RKO (cell line): ENCODE results near the gene NUDCD3.

Experiments used
- DNase-seq: peaks from one replicate; pipeline ENCODE4 v3.0.0-alpha.2; 2016; ENCODE audit warnings: low spot score

Gene NUDCD3

GRCh38 chr7:44490351-44491200, at the start of gene NUDCD3:
Gene NUDCD3, minus strand, starts transcription at chr7:44490658. Its CDS starts 58 bp downstream, at chr7:44490600.
- DNase-seq = peak; percentile 88

DNA sequence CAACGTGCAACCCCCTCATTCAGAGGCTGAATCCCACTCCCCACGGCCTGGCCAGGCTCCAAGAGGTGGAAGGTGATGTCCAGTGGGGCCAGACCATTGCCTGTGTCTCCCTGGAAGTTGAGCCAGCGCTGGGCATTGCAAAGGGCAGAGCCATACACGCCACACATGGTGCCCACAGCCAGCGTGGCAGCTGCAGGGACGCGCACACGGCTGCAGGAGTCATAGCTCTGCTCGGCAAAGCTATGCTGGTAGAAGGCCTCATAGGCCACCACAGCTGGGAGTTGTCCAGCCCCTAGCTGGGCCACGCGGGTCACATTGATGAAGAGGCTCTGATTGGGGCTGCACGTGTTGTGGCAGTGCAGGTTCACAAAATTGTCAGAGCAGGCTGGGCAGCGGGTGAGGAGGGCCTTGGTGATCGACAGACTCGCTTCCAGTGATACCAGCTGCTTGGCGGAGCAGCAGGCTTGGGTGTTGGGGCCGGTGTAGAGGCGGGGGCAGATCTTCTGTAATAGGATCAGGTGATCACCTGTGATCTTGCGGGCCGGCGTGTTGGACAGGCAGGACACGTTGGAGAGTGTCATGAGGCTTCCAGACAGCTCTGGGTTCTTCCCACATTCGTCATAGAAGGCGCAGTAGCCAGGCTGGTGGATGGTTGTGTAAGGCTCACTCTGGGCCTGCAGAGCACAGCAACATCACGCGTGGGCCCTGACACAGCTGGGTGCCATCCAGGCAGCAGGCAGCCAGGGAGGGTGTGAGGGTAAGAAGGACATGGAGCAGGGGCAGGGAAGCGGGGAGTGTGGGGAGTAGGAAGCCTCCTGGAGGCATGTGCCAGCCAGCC, 49.4 kb upstream of the NUDCD3 start:
- DNase-seq = no peak

- DNase-seq = no peak
Measured at GRCh38 chr7:44538798-44539668, 48.6 kb upstream of the NUDCD3 start.

DNA sequence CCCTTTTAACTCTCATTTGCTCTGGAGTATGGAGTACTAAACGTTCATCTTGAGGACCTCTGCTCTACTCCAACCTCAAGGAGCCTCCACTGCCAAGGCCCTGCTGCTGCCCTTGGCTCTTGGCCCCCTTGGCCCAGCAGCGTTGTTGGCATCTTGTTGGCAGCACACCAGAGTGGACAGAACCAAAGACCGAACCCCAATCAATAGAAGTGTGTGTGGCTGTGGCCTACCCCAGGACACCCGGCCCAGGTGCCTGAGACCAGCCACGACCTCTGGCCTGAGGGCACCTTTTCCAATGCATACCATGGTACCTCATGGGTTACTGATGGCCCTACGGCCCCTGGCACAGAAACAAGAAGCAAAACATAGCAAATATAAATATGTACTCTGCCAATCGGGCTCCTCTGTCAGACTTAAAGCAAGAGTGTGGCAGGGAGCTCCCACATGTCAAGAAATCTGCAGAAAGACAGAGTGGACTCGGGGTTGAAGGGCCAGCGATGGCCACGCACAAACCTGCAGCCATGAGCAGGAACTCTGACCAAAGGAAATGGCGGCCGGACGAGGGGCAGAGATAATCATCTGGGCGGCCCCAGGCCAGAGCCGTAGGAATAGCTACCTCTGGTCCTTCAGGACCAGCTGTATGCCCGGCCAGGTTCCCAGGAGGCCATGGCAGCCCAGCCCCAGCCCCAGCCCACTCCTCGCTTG, 47.8 kb upstream of the NUDCD3 start:
- DNase-seq = no peak

- DNase-seq = no peak
Measured at GRCh38 chr7:44537442-44537841, 47.0 kb upstream of the NUDCD3 start.

DNA sequence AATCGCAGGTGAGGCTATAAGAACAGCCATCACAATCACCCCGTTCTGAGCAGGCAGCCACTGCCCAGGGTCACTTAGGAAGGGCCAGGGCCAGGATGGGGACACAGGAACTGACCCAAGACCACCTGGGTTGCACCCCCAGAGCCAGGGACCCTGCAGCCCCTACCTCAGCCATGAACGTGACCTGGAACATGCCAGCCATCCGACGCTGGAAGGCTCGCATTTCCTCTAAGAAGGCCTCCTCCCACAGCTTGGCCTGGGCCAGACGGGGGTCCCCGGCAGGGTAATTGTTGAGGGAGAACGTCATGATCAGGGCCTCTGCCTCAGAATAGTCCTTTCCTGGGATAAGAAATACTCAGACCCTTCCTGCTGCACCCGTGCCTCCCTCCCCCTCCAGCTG, 45.6 kb upstream of the NUDCD3 start:
- no peak for DNase-seq

- no peak for DNase-seq
Measured at GRCh38 chr7:44535348-44536064, 45.0 kb upstream of the NUDCD3 start.

- peak; percentile 61 for DNase-seq
Measured at GRCh38 chr7:44534501-44534900, 44.0 kb upstream of the NUDCD3 start.

- no peak for DNase-seq
Measured at GRCh38 chr7:44534087-44534486, 43.6 kb upstream of the NUDCD3 start.

DNA sequence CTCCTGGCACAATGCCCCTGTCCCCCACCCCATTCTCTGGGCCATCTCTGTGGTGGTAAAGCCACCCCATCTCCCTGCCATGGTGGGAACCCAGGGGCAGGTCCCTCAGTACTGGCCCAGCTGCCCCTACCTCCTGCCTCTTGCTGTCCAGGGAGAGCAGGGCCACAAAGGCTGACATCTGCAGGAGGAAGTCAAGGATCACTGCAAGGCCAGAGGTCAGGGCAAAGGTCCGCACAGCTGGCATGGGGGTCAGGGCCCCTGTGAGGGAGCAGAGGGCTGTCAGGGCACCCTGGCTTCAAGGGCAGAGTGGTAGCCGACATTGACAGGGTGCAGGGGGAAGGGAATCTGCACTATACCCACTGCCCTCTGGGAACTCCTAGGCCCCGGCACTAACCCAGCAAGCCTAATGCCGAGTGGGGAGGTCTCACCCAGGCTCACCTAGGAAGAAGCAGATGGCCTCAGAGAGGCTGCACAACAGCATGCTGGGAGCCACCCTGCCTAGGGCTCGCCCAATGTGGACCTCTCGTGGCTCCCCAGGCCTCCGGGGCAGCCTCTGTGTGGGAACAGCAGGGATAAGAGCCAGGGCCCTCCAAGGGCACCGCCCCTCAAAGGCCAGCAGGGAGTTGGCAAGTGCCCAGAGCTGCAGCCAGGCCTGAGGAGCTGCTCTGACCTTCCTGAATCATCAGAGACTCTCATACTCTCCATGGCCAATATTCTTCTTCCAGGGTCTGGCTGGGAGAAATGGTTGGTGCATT, 43.0 kb upstream of the NUDCD3 start:
- DNase-seq = no peak

- DNase-seq = no peak
Measured at GRCh38 chr7:44531421-44532380, 41.2 kb upstream of the NUDCD3 start.

DNA sequence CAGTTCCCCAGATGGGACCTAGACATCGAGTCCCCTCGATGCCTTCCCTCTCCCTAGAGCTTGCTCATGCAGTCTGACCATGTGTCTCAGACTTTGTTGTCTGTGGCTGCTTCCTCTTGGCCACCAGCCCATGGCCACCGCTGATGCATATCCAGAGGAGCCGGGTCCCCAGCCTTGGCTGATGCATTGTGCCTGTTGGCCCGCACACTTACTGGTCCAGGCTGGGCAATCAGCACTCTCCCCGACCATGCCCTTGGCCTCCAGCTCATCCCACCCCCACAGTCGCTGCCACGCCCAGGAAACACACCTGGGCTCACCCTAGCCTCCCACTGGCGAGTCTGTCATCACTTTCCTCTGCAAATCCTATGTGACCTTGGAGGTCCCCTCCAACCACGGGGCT, 40.5 kb upstream of the NUDCD3 start:
- DNase-seq = no peak

DNA sequence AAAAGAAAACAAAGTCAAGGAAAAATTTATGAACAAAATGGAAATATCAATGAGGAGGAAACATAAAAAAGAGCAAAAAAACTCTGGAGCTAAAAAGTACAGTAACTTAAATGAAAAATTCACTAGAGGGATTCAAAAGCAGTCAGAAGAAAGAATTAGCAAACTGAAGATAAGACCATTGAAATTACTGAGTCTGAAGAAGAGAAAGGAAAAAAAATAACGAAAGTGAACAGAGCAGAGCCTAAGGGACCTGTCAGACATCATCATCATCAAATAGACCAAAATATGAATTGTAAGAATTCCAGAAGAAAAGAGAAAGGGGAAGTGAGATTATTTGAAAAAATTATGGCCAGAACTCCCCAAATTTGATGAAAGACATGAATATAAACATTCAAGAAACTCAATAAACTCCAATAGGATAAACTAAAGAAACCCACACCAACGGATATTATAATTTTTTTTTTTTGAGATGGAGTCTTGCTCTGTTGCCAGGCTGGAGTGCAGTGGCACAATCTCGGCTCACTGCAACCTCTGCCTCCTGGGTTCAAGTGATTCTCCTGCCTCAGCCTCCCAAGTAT, 34.4 kb upstream of the NUDCD3 start:
- no peak for DNase-seq

- no peak for DNase-seq
Measured at GRCh38 chr7:44522315-44522714, 31.9 kb upstream of the NUDCD3 start.

DNA sequence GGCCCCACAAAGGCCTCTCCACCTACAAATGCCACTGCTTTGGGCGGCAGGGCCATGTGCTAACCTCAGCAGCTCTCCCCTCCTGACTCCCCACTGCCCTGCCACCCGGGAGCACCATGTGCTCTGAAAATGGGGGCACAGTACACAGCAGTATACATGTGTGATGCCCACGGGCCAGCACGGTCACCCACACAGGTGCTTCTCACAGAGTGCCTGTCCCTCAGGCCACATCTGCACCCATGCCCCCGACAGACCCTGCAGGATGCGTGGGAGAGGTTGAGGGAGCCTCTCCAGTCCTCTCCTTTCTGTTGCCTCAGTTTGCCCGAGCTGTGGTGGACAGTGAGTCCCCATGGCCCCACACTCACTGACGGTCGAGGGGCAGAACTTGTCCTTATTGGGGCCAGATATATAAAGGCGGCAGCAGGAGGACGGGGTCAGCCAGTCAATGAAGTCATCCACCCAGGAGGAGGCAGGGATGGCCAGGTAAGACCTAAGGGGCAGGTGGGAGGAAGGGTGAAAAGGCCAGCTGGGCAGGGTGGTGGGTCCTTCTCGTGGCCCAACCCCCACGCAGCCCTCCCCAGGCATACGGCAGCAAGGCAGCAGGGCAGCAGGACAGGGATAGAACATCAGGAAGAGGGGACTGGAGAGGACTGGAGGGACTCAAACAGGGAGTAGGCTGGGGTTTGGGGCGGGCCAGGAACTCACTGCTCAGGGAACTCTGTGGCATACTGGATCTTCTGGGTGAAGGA, 31.1 kb upstream of the NUDCD3 start:
- DNase-seq = no peak

- DNase-seq = no peak
Measured at GRCh38 chr7:44520574-44520973, 30.1 kb upstream of the NUDCD3 start.

GRCh38 chr7:44519546-44519945, 29.1 kb upstream of the NUDCD3 start:
- no peak for DNase-seq

DNA sequence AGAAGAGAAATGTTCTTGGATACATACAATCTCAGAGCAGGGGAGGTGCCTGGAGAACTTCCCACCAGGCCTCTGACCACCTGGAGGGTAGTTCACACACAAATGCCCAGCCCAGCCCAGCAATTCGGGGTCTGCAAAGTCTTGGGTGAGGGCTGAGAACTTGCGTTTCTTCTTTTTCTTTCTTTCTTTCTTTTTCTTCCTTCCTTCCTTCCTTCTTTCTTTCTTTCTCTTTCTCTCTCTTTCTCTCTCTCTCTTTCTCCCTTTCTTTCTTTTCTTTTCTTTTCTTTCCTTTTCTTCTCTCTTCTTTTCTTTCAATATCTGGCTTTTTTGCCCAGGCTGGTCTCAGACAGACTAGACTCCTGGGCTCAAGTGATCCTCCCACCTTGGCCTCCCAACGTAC, 28.3 kb upstream of the NUDCD3 start:
- DNase-seq = no peak
